SK-N-MC (cell line): ENCODE data around the gene CCDC39.

ENCODE experiments used
- EZH2 ChIP-seq: fragments of 200-600 bp; sonication (generic); IDR thresholded peaks from one replicate; pipeline ENCODE4 v1.6.1; 2017; ENCODE audit warnings: antibody characterized with exemption
- FOXP2 ChIP-seq: optimal IDR thresholded peaks from 2 replicates; pipeline ENCODE3; 2011; ENCODE audit warnings: mild to moderate bottlenecking, moderate library complexity; ENCODE audit not compliant: insufficient read depth; ENCODE audit errors: extremely low read length, control extremely low read depth
- POLR2AphosphoS5 ChIP-seq: IDR thresholded peaks from 2 replicates; pipeline ENCODE4 v1.6.1; 2012; ENCODE audit warnings: mild to moderate bottlenecking, low read depth, low read length, borderline replicate concordance

DNA sequence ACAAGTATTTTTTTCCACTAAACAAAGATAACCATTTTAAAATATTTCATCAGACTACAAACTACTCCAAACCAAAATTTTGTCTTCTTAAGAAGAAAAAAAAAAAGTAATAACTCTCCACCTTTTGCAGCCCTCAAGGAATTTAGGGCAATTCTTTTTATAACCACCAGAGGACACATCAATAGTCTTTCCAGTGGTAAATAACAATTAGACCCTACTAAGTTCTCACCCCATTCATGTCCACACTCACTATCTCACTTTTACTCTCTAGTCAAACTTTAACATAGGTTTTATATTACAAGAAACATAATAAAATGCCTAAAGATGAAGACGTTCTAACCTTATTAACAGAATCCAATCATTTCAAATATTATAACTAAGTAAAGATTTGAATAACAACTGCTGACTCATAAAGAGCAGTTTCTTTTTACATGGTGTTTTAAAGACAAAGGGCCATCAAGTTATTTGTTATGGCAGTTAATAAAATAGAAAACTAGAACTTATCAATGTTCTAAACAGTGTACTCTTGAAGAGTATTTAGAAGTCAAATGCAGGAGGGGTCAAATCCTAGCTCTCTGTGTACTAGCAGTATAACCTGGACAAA is 33.0 kb downstream of the CCDC39 start:
- no peak for TF ChIP-seq EZH2
- no peak for TF ChIP-seq FOXP2
- no peak for TF ChIP-seq POLR2AphosphoS5
